Measurements from ENCODE around the gene CYP24A1. TPM values are rescaled to one million over a fixed set of nuclear protein-coding genes. Genes with fewer than 3 reads are reported as not detected.

The CYP24A1 gene
- total RNA-seq (not detected), polyA plus RNA-seq (not detected)
- long read RNA-seq, donor 1: 0 reads
- long read RNA-seq, donor 2: 0 reads
- long read RNA-seq, donor 3: 0 reads
- long read RNA-seq, donor 4: 0 reads

GRCh38 chr20:54173653-54174456, at the start of gene CYP24A1:
CYP24A1 (minus strand) TSS chr20:54173986; CDS start chr20:54173579, 407 bp downstream.
- DNase-seq: peak; percentile 23 to 66 (median 47)
- H3K27me3 ChIP-seq (ENCODE audit: control insufficient read depth, insufficient read depth): peaks cover 8% of the 10 kb centered on the region
- H3K4me1 ChIP-seq (ENCODE audit: control insufficient read depth, insufficient read depth, low read length): no peaks in the 10 kb centered on the region
- H3K9me3 ChIP-seq (ENCODE audit: control insufficient read depth, low read length): no peaks in the 10 kb centered on the region
- ATAC-seq: peak; percentile 50 to 59
- H3K27ac ChIP-seq (ENCODE audit: low read length): no peak within 1 kb of the TSS
- 2% methylated on average over 61 of the region's 61 CpGs for WGBS
- intact Hi-C loops (cut with DNase I): no loop called here
- H3K4me3 ChIP-seq (ENCODE audit: low read length): no peak within 1 kb of the TSS

- ATAC-seq (peak in 1 of 2 donors; percentile 16), DNase-seq (no peak)
- Histone ChIP-seq H3K9me3 (ENCODE audit: control insufficient read depth, low read length) (no peaks in the 10 kb centered on the region), H3K4me3 (ENCODE audit: low read length) (no peak overlapping the region), H3K4me1 (ENCODE audit: control insufficient read depth, insufficient read depth, low read length) (peaks cover 2% of the 10 kb centered on the region), H3K27ac (ENCODE audit: low read length) (no peak overlapping the region), H3K27me3 (ENCODE audit: control insufficient read depth, insufficient read depth) (no peaks in the 10 kb centered on the region)
- intact Hi-C loops (cut with DNase I): loop anchor here in 3 of 4 donors (5.0 kb wide), 1 partner anchor 424 kb away; no protein-coding TSS in a partner anchor
- 75% methylated on average over 5 of the region's 5 CpGs for WGBS
These were observed 49.5 kb upstream of the CYP24A1 start for GRCh38 chr20:54223285-54223684.

GRCh38 chr20:54221996-54222890, 48.5 kb upstream of the CYP24A1 start:
- no peaks in the 10 kb centered on the region for H3K9me3 ChIP-seq (ENCODE audit: control insufficient read depth, low read length)
- DNase-seq (peak in 1 of 3 donors; percentile 58), ATAC-seq (peak; percentile 49 to 70)
- no peak overlapping the region for H3K27ac ChIP-seq (ENCODE audit: low read length)
- intact Hi-C loops (cut with DNase I): loop anchor here in 3 of 4 donors (5.0 kb wide), 1 partner anchor 425 kb away; no protein-coding TSS in a partner anchor
- H3K4me3 ChIP-seq (ENCODE audit: low read length): no peak overlapping the region
- peaks cover 2% of the 10 kb centered on the region for H3K4me1 ChIP-seq (ENCODE audit: control insufficient read depth, insufficient read depth, low read length)
- 53% methylated on average over 17 of the region's 17 CpGs for WGBS
- H3K27me3 ChIP-seq (ENCODE audit: control insufficient read depth, insufficient read depth): no peaks in the 10 kb centered on the region

GRCh38 chr20:54221353-54221752, 47.6 kb upstream of the CYP24A1 start:
- no peaks in the 10 kb centered on the region for H3K27me3 ChIP-seq (ENCODE audit: control insufficient read depth, insufficient read depth)
- peaks cover 2% of the 10 kb centered on the region for H3K4me1 ChIP-seq (ENCODE audit: control insufficient read depth, insufficient read depth, low read length)
- intact Hi-C loops (cut with DNase I): loop anchor here in 3 of 4 donors (5.0 kb wide), 1 partner anchor 426 kb away; no protein-coding TSS in a partner anchor
- DNase-seq (no peak), ATAC-seq (no peak)
- H3K9me3 ChIP-seq (ENCODE audit: control insufficient read depth, low read length): no peaks in the 10 kb centered on the region
- no peak overlapping the region for H3K4me3 ChIP-seq (ENCODE audit: low read length)
- 70% methylated on average over 4 of the region's 4 CpGs for WGBS
- no peak overlapping the region for H3K27ac ChIP-seq (ENCODE audit: low read length)

- DNase-seq (no peak), ATAC-seq (no peak)
- Histone ChIP-seq H3K4me1 (ENCODE audit: control insufficient read depth, insufficient read depth, low read length) (peaks cover 2% of the 10 kb centered on the region), H3K4me3 (ENCODE audit: low read length) (no peak overlapping the region), H3K9me3 (ENCODE audit: control insufficient read depth, low read length) (no peaks in the 10 kb centered on the region), H3K27ac (ENCODE audit: low read length) (no peak overlapping the region), H3K27me3 (ENCODE audit: control insufficient read depth, insufficient read depth) (no peaks in the 10 kb centered on the region)
- WGBS: 98% methylated on average over 6 of the region's 6 CpGs
- intact Hi-C loops (cut with DNase I): loop anchor here in 3 of 4 donors (5.0 kb wide), 1 partner anchor 427 kb away; no protein-coding TSS in a partner anchor
These were observed 46.9 kb upstream of the CYP24A1 start for GRCh38 chr20:54220722-54221121.

- Histone ChIP-seq H3K9me3 (ENCODE audit: control insufficient read depth, low read length) (no peaks in the 10 kb centered on the region), H3K4me1 (ENCODE audit: control insufficient read depth, insufficient read depth, low read length) (peaks cover 2% of the 10 kb centered on the region), H3K4me3 (ENCODE audit: low read length) (no peak overlapping the region), H3K27ac (ENCODE audit: low read length) (no peak overlapping the region), H3K27me3 (ENCODE audit: control insufficient read depth, insufficient read depth) (no peaks in the 10 kb centered on the region)
- ATAC-seq (no peak), DNase-seq (no peak)
- intact Hi-C loops (cut with DNase I): loop anchor here (5.0 kb wide), 1 partner anchor 427 kb away; no protein-coding TSS in a partner anchor
- 74% methylated on average over 6 of the region's 6 CpGs for WGBS
These were observed 46.1 kb upstream of the CYP24A1 start for GRCh38 chr20:54219751-54220426.

- no peak for DNase-seq
- H3K9me3 ChIP-seq (ENCODE audit: control insufficient read depth, low read length): no peaks in the 10 kb centered on the region
- H3K27me3 ChIP-seq (ENCODE audit: control insufficient read depth, insufficient read depth): no peaks in the 10 kb centered on the region
- no peak overlapping the region for H3K4me3 ChIP-seq (ENCODE audit: low read length)
- peaks cover 2% of the 10 kb centered on the region for H3K4me1 ChIP-seq (ENCODE audit: control insufficient read depth, insufficient read depth, low read length)
- ATAC-seq: no peak
- H3K27ac ChIP-seq (ENCODE audit: low read length): no peak overlapping the region
- intact Hi-C loops (cut with DNase I): loop anchor here in 1 of 4 donors (5.0 kb wide), 1 partner anchor 429 kb away; no protein-coding TSS in a partner anchor
These were observed 44.7 kb upstream of the CYP24A1 start for GRCh38 chr20:54218470-54218869.

GRCh38 chr20:54217762-54218161, 44.0 kb upstream of the CYP24A1 start:
- Histone ChIP-seq H3K27me3 (ENCODE audit: control insufficient read depth, insufficient read depth) (no peaks in the 10 kb centered on the region), H3K4me3 (ENCODE audit: low read length) (no peak overlapping the region), H3K4me1 (ENCODE audit: control insufficient read depth, insufficient read depth, low read length) (peaks cover 2% of the 10 kb centered on the region), H3K27ac (ENCODE audit: low read length) (no peak overlapping the region), H3K9me3 (ENCODE audit: control insufficient read depth, low read length) (no peaks in the 10 kb centered on the region)
- WGBS: 91% methylated on average over 7 of the region's 7 CpGs
- intact Hi-C loops (cut with DNase I): loop anchor here in 1 of 4 donors (5.0 kb wide), 1 partner anchor 430 kb away; no protein-coding TSS in a partner anchor
- ATAC-seq (no peak), DNase-seq (no peak)

GRCh38 chr20:54215157-54215789, 41.5 kb upstream of the CYP24A1 start:
- no peak for DNase-seq
- 81% methylated on average over 3 of the region's 3 CpGs for WGBS
- no peak overlapping the region for H3K4me3 ChIP-seq (ENCODE audit: low read length)
- no peaks in the 10 kb centered on the region for H3K4me1 ChIP-seq (ENCODE audit: control insufficient read depth, insufficient read depth, low read length)
- ATAC-seq: no peak
- no peaks in the 10 kb centered on the region for H3K9me3 ChIP-seq (ENCODE audit: control insufficient read depth, low read length)
- no peaks in the 10 kb centered on the region for H3K27me3 ChIP-seq (ENCODE audit: control insufficient read depth, insufficient read depth)
- intact Hi-C loops (cut with DNase I): loop anchor here in 1 of 4 donors (5.0 kb wide), 1 partner anchor 432 kb away; no protein-coding TSS in a partner anchor
- H3K27ac ChIP-seq (ENCODE audit: low read length): no peak overlapping the region

GRCh38 chr20:54214566-54214965, 40.8 kb upstream of the CYP24A1 start:
- WGBS: 80% methylated on average over 8 of the region's 8 CpGs
- ATAC-seq (peak in 1 of 2 donors; percentile 29), DNase-seq (peak in 2 of 3 donors; percentile 62 to 68)
- Histone ChIP-seq H3K4me1 (ENCODE audit: control insufficient read depth, insufficient read depth, low read length) (no peaks in the 10 kb centered on the region), H3K27ac (ENCODE audit: low read length) (no peak overlapping the region), H3K27me3 (ENCODE audit: control insufficient read depth, insufficient read depth) (no peaks in the 10 kb centered on the region), H3K4me3 (ENCODE audit: low read length) (no peak overlapping the region), H3K9me3 (ENCODE audit: control insufficient read depth, low read length) (no peaks in the 10 kb centered on the region)
- intact Hi-C loops (cut with DNase I): no loop called here

All from right cardiac atrium (tissue), 5 donors.